ENCODE data around the gene NAA30.

The NAA30 gene

GRCh38 chr14:57388067-57388466 lies 2.3 kb upstream of the NAA30 start:
- no peak overlapping the region for H3K4me2 ChIP-seq (ENCODE audit: low read depth, low read length, poor library complexity, severe bottlenecking)
- no peak overlapping the region for H3K27ac ChIP-seq (ENCODE audit: low read depth, low read length)
- no peaks in the 10 kb centered on the region for H3K27me3 ChIP-seq (ENCODE audit: low read length)
- H3K79me2 ChIP-seq (ENCODE audit: insufficient read depth, low read length) = peaks cover 21% of the 10 kb centered on the region
- H2AFZ ChIP-seq (ENCODE audit: low read depth, low read length, severe bottlenecking) = no peak overlapping the region
- no peaks in the 10 kb centered on the region for H3K36me3 ChIP-seq (ENCODE audit: low read length)
- no peaks in the 10 kb centered on the region for H3F3A ChIP-seq (ENCODE audit: insufficient read depth)
- H3K4me3 ChIP-seq (ENCODE audit: insufficient read depth, low read length, poor library complexity, severe bottlenecking) = no peak overlapping the region
- no peaks in the 10 kb centered on the region for H3K9me3 ChIP-seq (ENCODE audit: insufficient read depth, low read length)
- H3K9me2 ChIP-seq (replicated peaks; ENCODE audit: insufficient read depth, low read length) = no peaks in the 10 kb centered on the region
- TF ChIP-seq EZH2phosphoT487 (conservative IDR thresholded peaks at IDR 0.05; ENCODE audit: low read length) = no peak
- TF ChIP-seq, protein P1, sequence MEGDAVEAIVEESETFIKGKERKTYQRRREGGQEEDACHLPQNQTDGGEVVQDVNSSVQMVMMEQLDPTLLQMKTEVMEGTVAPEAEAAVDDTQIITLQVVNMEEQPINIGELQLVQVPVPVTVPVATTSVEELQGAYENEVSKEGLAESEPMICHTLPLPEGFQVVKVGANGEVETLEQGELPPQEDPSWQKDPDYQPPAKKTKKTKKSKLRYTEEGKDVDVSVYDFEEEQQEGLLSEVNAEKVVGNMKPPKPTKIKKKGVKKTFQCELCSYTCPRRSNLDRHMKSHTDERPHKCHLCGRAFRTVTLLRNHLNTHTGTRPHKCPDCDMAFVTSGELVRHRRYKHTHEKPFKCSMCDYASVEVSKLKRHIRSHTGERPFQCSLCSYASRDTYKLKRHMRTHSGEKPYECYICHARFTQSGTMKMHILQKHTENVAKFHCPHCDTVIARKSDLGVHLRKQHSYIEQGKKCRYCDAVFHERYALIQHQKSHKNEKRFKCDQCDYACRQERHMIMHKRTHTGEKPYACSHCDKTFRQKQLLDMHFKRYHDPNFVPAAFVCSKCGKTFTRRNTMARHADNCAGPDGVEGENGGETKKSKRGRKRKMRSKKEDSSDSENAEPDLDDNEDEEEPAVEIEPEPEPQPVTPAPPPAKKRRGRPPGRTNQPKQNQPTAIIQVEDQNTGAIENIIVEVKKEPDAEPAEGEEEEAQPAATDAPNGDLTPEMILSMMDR (IDR thresholded peaks at IDR 0.05; ENCODE audit: insufficient read depth, low read length, poor library complexity, severe bottlenecking) = no peak
- H4K20me1 ChIP-seq (ENCODE audit: low read depth, low read length) = peaks cover 8% of the 10 kb centered on the region; the same call in 1 of the 2 replicates
- no peak overlapping the region for H3K9ac ChIP-seq (ENCODE audit: low read length)

DNA sequence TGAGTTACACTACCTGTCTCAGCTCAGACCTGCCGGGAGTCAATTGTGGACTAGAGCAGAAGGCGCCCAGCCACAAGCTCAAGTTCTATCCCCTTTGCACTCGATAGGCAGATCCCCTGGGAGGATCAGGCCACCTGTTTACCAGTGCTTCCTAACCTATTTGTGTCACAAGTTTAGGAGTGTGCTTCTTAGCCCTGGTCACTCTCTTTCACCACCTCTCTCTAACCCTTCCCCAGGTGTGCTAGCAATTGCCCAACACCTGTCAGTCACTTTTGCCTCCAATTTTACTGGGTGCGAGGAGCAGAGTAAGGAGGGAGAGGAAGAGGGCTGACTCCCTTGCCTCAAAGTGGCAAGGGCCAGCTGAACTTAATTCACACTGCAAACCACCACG lies 745 bp upstream of the NAA30 start:
- TF ChIP-seq, protein P1 (IDR thresholded peaks at IDR 0.05; ENCODE audit: insufficient read depth, low read length, poor library complexity, severe bottlenecking) = no peak
- TF ChIP-seq EZH2phosphoT487 (conservative IDR thresholded peaks at IDR 0.05; ENCODE audit: low read length) = no peak
- peak overlapping the region; percentile 89 for H3K4me2 ChIP-seq (ENCODE audit: low read depth, low read length, poor library complexity, severe bottlenecking)
- peak overlapping the region; percentile 79 for H3K4me3 ChIP-seq (ENCODE audit: insufficient read depth, low read length, poor library complexity, severe bottlenecking)
- H3K9me2 ChIP-seq (replicated peaks; ENCODE audit: insufficient read depth, low read length) = no peaks in the 10 kb centered on the region
- no peaks in the 10 kb centered on the region for H3K27me3 ChIP-seq (ENCODE audit: low read length)
- H3K79me2 ChIP-seq (ENCODE audit: insufficient read depth, low read length) = peaks cover 36% of the 10 kb centered on the region
- H3K9me3 ChIP-seq (ENCODE audit: insufficient read depth, low read length) = no peaks in the 10 kb centered on the region
- H3K9ac ChIP-seq (ENCODE audit: low read length) = peak overlapping the region; percentile 70
- no peaks in the 10 kb centered on the region for H3F3A ChIP-seq (ENCODE audit: insufficient read depth)
- H4K20me1 ChIP-seq (ENCODE audit: low read depth, low read length) = peaks cover 8% of the 10 kb centered on the region; the same call in 1 of the 2 replicates
- H2AFZ ChIP-seq (ENCODE audit: low read depth, low read length, severe bottlenecking) = peak overlapping the region; percentile 95
- H3K27ac ChIP-seq (ENCODE audit: low read depth, low read length) = peak overlapping the region; percentile 53; the same call in 1 of the 2 replicates
- H3K36me3 ChIP-seq (ENCODE audit: low read length) = peaks cover 8% of the 10 kb centered on the region; the same call in 1 of the 2 replicates

DNA sequence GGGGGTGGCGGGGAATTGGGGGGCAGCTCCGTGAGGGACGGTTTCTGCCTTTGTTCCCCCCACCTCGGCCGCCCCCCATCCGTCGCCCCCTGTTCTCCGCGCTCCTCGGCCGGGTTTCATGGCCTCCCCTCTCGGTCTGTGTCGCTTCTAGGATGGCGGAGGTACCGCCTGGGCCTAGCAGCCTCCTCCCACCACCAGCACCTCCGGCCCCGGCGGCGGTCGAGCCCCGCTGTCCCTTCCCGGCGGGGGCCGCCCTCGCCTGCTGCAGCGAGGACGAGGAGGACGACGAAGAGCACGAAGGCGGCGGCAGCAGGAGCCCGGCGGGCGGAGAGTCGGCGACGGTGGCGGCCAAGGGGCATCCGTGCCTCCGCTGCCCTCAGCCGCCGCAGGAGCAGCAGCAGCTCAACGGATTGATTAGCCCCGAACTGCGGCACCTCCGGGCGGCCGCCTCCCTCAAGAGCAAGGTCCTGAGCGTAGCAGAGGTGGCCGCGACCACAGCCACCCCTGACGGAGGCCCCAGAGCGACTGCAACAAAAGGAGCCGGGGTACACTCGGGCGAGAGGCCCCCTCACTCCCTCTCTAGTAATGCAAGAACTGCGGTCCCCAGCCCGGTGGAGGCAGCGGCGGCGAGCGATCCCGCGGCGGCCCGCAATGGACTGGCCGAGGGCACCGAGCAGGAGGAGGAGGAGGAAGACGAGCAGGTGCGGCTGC lies 575 bp downstream of the NAA30 start:
- peak overlapping the region; percentile 95 for H2AFZ ChIP-seq (ENCODE audit: low read depth, low read length, severe bottlenecking)
- H3K4me3 ChIP-seq (ENCODE audit: insufficient read depth, low read length, poor library complexity, severe bottlenecking) = peak overlapping the region; percentile 79
- peaks cover 8% of the 10 kb centered on the region; the same call in 1 of the 2 replicates for H3K36me3 ChIP-seq (ENCODE audit: low read length)
- no peak for TF ChIP-seq EZH2phosphoT487 (conservative IDR thresholded peaks at IDR 0.05; ENCODE audit: low read length)
- TF ChIP-seq, protein P1 (IDR thresholded peaks at IDR 0.05; ENCODE audit: insufficient read depth, low read length, poor library complexity, severe bottlenecking) = no peak
- no peaks in the 10 kb centered on the region for H3F3A ChIP-seq (ENCODE audit: insufficient read depth)
- no peaks in the 10 kb centered on the region for H3K9me3 ChIP-seq (ENCODE audit: insufficient read depth, low read length)
- no peaks in the 10 kb centered on the region for H3K27me3 ChIP-seq (ENCODE audit: low read length)
- H3K9ac ChIP-seq (ENCODE audit: low read length) = peak overlapping the region; percentile 70
- H3K9me2 ChIP-seq (replicated peaks; ENCODE audit: insufficient read depth, low read length) = no peaks in the 10 kb centered on the region
- peaks cover 8% of the 10 kb centered on the region for H4K20me1 ChIP-seq (ENCODE audit: low read depth, low read length)
- peaks cover 42% of the 10 kb centered on the region for H3K79me2 ChIP-seq (ENCODE audit: insufficient read depth, low read length)
- 0 out of 2 replicates have a peak overlapping the region, but pooled peaks have one; percentile 31 for H3K27ac ChIP-seq (ENCODE audit: low read depth, low read length)
- peak overlapping the region; percentile 57 for H3K4me2 ChIP-seq (ENCODE audit: low read depth, low read length, poor library complexity, severe bottlenecking)
